GM18526 (cell line): ENCODE measurements around the gene LY6G5C.

Experiments used
- POLR2A ChIP-seq: IDR thresholded peaks from 3 replicates; pipeline ENCODE4 v1.6.1; 2011; ENCODE audit not compliant: insufficient read length; ENCODE audit errors: extremely low read depth

Gene LY6G5C, protein sequence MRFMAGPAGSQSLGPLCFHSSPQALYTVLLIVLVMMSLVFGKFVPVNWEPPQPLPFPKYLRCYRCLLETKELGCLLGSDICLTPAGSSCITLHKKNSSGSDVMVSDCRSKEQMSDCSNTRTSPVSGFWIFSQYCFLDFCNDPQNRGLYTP

DNA sequence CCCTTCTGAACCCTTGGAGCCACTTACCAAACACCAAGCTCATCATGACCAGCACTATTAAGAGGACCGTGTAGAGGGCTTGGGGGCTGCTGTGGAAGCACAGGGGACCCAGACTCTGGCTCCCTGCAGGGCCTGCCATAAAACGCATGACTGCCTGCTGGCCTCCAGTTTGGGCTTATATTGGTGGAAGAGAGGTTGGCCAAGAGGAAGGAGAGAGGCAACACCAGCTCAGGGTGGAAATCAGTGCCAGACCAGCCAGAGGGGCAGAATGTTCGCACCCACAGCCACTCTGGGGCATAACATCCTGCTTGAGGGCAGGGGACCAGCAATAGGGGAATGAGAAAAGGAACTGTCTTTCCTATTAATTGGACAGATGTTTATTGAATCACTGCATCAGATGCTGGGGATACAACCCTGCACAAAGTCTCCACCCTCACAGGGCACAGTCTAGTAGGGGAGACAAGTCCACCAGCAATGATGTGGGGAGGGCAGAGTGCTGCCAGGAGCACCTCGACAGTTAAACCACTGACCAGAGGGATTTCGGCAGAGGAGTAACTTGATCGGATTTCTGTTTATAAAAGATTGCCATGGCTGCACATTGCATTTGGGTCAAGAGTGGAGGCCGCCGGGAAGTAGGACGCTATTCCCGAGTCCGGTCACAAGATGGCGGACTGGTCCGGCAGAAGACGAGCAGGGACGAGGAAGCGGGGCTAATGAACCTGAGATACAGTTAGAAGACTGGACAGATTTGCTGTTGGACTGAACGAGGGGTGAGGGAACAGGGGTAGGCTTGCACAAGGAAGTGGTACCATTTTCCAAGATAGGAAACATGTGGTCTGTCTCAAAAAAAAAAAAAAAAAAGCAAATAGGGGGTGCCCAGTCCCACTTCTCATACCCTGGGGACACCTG, at the start of gene LY6G5C:
TSS of gene LY6G5C (minus strand) at position 842 of the 909 bp plus-strand sequence. CDS start at position 148, 694 bp downstream.
- TF ChIP-seq POLR2A = no peak

DNA sequence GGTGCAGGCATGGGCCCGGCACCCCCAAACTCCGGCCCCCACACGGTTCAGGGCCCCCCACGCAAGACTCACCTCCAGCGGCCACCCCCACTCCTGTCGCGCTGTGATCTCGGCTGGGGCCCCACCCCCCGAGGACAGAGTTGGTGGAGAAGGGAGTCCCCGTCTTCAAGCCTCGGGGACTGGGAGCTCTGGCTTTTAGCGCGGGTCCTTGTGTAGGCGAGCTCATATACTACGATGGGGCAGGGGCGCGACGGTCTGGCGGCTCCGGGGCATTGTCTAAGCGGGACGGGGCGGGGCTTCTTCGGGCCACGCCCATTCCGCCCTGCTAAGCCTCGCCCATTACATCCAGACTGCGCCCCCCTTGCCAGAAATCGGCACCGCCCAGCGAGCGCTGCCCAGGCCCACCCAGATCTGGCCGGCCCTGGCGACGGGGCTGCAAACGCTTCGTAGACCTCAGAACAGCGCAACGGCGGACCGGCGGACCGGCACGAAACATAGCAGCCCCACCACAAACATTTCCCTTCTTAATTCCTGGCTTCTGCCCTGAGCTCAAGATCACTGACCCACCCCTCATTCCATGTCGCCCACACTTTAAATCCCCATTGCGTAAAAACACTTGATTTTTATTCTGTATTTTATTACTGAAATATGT, 49.2 kb upstream of the LY6G5C start:
- peak; percentile 53 for TF ChIP-seq POLR2A

DNA sequence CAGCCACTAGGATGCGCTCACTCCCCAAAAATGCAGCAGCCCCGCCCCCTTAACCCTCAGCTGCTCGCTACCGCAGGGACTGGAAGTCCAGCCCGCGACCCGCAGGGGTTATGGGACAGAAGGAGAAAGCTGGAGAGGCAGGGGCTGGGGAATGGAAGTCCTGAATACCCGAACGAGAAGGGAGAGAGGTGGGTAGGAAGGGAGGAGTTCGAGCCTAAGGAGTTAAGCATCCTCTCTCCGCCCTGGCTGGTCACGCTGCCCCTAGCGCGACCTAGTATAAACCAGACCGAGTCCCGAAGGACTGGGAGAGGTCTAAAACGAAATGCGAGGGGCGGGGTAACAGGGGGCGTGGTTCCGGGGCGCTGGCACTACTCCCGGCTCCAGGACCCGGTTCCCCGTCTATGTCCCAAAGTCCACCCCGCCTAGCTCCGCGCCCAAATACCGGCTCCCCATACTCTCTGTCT, 48.7 kb upstream of the LY6G5C start:
- TF ChIP-seq POLR2A = no peak

DNA sequence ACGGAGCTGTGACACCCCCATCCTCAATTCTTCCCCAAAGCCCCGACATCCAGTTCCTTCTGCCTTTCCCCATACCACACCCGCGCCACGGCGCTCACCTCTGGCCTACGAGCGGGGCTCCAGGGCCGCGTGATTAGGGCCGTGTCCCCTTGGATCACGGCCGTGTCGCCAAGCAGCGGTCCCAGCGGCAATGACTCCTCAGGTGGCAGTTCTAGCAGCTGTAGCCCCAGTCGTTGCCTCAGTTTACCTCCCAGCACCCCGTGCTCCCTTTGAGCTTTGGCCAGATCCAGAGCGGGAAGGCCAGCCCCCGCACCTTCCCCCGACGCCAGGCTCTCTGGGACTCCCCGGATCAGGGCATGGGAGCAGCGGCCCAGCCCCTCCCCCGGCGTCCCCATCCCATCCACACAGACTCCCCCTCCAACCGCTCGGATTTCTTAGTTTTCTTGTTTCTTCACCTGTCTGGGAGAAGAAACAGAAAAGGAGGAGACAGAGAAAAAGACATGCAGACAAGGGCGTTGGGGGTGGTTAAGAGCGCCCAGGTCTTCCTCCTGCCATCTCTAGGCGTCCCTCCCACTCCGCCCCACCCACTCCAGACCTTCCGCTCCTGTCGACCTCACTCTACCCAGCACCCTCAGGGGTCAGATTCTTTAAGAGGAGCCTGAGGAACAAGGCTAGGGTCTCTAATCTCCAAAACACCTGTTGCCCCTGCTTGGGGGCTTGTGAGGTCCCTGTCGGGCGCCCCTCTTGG, 48.1 kb upstream of the LY6G5C start, which contains the start of gene DDAH2:
TSS of gene DDAH2 (minus strand) at position 533 of the 748 bp plus-strand sequence. CDS start at position 395, 138 bp downstream.
- TF ChIP-seq POLR2A = no peak

DNA sequence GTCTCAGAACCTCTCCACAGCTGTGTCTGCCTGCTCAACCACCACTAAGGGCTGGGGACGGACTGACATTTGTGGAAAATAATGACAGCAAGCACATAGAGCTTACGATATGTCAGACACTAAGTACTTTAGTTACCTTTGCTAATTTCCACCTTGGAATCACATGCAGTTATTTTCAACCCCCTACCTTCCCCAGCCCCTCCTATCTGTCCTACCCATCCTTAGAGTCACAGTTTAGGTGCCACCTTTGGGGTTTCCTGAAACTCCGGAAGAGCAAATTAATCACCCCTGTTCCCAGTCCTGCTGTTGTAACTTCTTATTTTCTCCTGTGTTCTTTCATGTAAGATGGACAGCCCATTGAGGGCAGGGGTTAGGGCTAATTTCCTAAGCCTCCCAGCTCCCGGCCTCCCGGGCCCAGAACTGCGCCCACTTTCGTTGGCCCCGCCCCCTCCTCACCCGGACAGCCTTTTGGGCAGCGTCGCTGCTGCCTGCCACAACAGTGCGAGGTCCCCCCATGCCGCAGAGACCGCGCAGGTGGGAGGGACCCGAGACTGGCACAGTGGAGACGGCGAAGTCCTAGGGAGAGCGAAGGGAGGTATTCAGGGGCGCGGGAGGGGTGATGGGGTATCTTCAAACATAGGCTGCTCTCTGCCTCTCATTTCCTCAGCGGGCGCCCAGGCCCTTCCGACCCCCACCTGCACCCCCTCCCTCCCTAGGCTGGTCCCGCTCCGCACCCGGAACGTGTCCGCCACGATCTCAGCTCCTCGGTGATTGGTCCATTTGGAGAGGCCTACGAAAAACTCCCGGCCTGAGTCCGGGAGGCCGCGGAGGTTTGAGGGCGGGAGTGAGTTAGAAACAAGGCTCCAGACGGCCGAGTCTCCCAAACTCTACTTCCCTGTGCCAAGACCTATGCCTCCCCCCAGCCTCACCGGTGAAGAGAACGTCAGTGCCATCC, 47.1 kb upstream of the LY6G5C start:
- no peak for TF ChIP-seq POLR2A

DNA sequence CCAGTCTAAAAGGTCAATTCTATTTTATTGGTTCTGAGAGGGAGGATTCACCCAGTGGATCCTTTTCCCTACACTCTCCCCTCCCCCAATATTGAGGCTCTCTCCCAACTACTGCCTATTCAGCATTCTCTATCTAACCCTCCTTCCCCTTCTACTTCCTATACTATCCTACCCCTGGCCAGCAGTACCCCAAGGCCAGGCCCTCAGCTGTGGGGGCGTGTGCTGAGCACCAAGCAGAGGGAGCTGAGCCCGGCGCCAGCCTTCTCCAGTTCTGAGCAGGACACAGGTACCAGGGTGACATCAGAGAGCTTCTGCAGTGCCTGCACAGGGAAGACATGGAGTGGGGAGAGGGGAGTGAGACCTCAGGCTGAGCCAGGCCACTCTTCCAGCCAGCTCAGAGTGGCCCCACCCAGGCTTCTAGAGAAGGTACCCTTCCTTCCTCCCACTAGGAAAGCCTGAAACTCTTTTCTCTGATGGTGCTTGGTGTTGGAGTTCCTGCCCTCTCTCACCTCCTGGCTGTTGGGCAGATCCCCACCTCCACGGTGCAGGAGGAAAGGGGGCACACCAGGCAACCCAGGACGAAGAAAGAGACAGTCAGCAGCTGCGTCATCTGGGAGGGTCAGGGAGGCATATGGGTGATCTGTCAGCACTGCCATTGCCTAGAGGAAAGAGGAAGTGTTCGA, 46.3 kb upstream of the LY6G5C start:
- no peak for TF ChIP-seq POLR2A

DNA sequence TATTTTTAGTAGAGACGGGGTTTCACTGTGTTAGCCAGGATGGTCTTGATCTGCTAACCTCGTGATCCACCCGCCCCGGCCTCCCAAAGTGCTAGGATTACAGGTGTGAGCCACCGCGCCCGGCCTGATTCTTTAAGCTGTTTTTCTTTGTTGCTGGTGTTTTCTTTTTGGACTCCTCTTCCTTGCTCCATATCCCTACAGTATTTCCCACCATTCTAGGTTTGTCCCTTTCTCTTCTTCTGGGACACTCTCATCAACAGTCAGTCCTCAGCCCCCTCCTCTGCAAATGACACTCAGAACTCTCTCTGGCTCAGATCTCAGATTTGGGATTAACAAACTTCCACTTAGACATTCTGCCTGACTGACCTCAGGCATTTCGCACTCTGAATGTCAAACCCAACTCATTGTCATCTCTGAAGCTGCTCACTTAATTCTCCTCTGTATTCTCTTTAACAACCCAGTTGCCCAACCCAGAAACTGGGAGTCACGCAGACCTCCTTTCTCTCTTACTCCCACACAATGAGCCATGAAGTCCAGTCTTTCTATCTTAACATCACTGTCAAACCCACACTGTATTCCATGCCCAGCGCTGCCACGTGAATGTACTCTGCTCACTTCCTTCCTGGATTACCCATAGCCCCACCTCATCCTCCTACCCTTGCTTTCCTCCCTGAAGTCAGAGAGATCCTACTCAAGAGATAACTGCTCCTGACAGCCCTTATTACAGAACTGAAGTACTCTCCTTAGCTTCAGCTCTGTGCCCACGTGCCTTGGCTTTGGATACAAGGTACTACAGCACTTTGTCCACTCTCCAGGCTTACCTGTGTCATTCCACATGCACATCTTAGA, 44.9 kb upstream of the LY6G5C start:
- no peak for TF ChIP-seq POLR2A

DNA sequence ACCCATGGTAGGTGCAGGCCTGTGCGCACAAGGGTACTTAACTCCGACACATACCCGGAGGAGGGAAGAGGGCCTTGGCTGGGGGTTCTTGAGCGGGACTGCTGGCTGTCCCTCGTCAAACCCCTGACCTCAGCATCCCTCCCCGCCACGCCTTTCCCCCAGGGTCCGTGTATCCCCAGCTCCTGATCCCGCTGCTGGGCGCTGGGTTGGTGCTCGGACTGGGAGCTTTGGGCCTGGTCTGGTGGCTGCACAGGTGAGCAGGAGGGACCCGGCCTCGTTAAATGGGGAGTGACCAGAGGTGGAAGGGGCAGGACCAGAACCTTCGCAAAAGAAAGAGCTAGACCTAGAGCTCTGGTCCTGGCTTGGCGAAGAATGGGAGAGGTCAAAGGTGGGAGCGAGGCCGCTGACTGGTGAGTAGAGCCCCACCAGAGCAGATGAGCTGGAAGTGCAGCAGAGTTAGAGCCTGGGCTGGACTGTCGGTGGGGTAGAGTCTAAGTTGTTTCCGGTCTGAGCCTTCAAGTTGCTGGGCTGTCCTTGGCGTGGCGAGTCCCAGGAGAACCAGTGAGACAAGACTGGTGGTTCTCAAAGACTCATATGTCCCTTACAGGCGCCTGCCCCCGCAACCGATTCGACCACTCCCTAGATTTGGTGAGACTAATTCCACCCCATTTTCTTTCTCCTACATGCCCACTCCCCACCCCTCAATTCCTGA, 43.3 kb upstream of the LY6G5C start:
- no peak for TF ChIP-seq POLR2A

DNA sequence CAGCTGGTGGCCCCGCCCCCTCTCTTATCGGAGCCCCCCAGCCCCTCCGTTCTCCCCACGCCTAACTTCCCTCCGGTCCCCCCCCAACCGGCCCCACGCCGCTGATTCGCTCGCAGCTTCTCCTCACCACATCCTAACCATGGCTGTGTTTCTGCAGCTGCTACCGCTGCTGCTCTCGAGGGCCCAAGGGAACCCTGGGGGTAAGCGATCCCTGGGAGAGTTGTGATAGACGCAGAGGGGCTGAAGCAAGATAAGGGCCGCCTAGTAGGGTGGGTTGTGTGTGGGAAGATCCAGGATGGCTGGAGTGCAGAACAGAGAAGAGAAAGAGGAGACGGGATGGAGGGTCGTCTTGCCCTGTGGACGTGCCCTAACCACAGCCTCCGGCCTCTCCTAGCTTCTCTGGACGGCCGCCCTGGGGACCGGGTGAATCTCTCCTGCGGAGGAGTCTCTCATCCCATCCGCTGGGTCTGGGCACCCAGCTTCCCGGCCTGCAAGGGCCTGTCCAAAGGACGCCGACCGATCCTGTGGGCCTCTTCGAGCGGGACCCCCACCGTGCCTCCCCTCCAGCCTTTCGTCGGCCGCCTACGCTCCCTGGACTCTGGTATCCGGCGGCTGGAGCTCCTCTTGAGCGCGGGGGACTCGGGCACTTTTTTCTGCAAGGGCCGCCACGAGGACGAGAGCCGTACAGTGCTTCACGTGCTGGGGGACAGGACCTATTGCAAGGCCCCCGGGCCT, 42.5 kb upstream of the LY6G5C start, which contains the start of gene MPIG6B:
TSS of gene MPIG6B (plus strand) at position 129 of the 735 bp plus-strand sequence. CDS start at position 140, 11 bp downstream.
- TF ChIP-seq POLR2A = no peak

DNA sequence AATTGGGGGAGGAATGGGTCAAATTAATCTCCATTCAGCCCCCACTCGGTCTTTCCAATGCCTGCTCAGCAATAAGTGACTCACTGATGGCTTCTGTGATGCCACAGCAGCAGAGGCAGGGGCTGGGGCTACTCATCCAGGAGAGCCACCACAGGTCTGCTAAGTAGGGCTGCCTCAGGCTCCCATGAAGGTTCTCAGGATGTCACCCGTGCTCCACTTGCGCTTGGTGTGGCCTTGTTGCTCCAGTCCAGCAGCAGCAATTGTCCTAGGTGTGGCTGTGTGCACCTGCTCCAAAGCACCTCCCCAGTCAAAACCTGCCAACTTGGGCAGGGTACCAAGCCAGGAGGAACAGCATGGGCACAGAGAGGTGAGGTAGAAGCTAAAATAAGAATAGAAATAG, 41.3 kb upstream of the LY6G5C start:
- no peak for TF ChIP-seq POLR2A

DNA sequence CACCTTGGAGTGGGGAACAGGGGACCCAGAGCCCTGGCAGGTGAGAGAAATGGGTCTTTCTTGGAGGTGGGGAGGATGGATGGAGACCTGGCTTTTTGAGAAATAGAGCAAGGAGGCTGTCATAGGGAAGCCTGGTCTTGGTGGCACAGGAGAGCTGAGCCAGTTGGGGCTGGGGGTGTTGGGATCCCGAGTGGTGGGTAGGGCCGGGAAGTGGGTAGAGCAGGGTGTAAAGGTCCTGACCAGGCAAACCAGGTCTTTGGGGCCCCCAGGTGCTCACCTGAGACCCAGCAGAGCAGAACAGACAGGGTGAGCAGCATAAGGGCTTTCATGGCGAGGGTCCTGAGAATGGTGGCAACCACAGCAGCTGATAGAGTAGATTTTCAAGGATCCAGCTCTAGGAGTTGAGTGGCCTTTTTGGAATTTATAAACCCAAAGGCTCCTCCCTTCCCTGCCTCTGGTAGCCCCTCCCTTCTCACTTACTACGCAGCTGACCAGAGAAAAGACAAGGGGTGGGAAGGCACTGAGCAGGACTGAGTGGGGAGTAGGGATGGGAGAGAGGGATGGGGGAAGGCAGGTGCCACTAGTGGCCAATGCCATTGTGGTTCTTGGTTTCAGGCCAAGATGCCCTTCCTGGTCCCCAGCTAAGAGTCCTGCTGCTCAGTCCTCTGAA, 40.6 kb upstream of the LY6G5C start, which contains the start of gene LY6G6C:
TSS of gene LY6G6C (minus strand) at position 396 of the 670 bp plus-strand sequence. CDS start at position 329, 67 bp downstream.
- TF ChIP-seq POLR2A = no peak
